Stimulated activated CD8-positive, alpha-beta memory T cell treated with anti-CD3 and anti-CD28 coated beads, Interleukin-4, amount 100 ng/mL, for 1 hour (primary cell): ENCODE results near the gene TRIO.

Source experiments
- DNase-seq, 2 donors: peaks; one replicate each; pipeline ENCODE4 v3.0.0-alpha.2; 2020; ENCODE audit warnings: low read depth in 2 of 2, low spot score in 1 of 2

TRIO gene

DNA sequence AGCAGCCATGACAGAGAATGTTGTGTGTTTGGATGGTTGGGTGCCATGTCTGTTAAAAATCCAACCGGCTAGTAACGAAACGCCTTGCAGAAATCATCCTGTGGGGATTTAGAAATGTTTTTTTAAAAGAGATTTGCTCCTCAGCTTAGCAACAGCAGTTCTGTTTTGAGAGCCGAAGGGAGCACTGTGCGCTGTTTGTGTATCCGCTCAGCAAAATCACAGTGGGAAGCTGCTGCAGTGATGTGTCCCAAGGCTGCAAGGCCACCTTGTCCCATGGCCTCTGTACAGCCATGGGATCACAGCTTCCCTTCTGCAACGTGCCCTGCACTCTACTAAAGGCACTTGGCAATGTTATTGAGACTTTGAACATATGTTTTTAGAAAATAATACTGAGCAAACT lies 40.9 kb downstream of the TRIO start:
- DNase-seq = no peak

DNA sequence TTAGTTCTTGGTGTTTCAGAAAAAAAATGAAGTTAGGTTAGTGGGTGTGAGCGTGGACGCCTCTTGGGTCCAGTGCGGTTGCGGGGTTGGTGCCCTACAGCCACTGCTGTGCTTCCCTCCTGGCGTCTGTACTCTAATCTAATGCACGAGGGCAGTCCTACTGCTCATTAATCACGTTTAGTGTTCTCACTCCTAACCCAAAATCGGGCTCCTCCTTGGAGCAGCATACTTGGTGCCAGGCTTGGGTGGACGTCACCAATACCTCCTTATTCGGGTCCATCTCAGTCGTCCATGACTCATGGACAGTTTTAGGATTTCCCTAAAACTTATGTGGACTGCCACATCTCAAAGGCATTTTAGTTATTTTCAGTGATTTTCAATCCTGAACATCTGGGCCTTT lies 41.6 kb downstream of the TRIO start:
- no peak for DNase-seq

DNA sequence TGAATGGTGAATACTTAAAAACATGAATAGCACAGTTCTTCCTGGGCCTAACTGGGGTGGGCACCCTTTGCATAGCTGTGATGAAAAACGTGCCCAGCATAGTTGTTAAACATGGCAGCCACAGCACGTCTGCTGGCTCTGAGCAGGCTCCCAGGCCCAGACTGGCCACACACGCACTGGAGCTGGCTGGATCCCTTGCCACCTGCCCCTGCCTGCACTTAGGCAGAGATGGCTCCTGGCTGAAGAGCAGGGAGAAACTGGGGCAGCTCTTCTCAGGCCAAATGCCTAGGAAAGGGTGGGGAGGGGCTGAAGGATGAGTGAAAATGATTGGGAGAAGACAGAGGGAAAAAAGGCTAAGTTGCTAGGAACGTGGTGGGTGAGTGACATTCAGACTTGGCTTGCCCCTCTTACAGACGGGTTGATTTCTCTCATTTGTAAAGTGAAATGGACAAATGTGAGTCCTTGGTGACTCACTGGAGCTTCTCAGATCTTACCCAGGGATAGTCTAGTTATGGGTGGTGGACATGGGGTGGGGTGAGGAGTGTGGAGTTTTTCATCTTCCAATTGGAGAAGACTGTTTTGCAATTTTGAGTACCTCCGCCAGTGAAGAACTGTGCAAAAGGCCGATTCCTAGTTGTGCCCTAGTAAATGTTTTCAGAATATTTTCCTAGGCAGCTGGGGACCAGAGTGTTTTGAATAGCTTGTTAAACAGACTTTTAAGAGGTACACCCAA lies 42.4 kb downstream of the TRIO start:
- DNase-seq = no peak

DNA sequence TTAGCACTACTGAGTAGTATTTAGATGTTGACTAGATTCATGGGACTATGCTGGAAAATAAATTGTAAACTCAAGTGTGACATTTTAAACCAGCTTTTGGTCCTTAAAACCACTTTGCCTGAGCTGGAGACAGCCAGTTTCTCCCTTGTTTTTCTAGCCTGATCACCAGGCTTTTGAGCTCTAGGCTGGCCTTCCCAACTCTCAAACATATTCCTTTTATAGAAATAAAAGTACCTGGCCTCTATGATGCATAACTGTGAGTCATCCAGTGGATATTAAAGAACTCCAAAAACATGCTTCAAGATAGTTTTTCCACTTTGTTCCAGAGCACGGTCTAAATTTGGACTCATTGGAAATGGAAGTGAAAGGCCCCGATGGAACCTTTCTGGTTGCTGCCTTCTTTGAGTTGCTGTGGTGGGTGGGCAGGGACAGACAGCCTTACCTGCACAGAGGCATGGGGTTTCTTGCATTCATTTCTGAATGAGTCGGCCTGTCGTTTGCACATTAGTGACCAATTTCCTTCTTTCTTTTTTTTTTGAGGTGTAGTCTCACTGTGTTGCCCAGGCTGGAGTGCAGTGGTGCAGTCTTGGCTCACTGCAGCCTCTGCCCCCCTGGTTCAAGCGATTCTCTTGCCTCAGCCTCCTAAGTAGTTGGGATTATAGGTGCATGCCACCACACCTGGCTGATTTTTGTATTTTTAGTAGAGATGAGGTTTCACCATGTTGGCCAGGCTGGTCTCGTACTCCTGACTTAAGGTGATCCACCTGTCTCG lies 43.1 kb downstream of the TRIO start:
- no peak for DNase-seq

DNA sequence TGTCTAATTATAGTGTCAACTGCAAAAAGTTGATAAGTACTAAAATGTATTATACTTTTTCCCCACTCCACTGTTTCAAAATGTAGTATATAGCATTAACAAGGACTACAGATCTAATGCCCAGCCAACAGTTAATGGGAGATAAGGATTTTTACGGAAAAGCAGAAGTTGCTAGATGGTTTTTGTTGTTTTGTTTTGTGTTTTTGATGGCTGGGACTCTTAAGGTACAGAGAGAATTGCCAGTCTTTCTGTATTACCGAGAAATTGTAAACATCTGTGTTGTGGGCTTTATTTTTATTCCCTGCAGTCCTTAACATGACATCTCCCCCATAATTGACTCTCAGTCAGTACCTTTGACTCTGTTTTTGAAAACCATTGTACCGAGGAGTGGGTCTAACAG lies 44.0 kb downstream of the TRIO start:
- DNase-seq = no peak

DNA sequence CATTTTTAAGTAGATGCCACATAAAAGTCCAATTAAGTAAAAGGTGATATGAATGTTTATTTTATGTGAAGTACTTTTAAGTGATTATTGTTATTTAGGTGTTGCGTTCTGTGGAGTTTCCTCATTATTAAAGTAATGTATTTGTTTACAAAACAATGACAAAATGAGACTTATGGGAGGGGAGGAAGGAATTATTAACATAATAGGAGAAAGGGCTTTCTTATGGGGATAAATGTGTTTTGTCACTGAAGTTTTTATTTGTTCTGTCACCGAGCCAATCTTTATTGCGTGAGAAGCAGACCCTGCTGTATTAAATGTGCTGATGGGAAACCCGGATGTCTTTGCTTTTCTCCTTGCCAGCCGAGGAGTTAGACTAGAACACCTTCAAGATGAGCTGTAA lies 44.5 kb downstream of the TRIO start:
- DNase-seq = no peak

DNA sequence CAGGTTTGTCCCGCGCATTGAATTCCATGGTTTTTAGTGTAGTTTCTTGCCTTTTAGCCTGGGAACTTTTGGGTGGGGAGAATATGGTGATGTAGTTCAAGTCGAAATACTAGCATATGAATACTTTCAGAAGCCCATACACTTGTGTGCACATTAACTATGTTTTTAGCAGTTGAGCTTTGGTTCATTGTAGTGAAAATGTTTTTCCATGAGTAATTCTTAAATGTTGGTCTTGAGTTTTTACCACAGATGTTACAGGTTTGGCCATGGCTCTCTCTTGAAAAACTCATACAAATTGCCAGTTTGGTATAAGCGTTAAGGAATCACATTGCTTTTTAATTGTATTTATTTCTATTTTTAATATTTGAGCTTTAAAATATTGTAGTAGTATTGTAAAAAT lies 45.6 kb downstream of the TRIO start:
- no peak for DNase-seq

DNA sequence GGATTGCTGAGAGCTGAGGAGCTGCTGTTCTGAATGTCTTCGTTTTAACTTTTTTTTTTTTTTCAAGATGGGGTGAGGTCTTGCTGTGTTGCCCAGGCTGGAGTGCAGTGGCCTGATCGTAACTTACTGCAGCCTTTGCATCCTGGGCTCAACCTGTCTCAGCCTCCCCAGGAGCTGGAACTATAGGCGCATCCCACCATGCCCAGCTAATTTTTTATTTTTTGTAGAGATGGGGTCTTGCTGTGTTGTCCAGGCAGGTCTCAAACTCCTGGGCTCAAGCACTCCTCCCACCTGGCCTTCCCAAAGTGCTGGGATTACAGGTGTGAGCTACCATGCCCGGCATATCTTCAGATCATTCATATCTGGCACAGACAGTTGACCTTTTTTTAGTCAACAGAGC lies 46.5 kb downstream of the TRIO start:
- DNase-seq = no peak

DNA sequence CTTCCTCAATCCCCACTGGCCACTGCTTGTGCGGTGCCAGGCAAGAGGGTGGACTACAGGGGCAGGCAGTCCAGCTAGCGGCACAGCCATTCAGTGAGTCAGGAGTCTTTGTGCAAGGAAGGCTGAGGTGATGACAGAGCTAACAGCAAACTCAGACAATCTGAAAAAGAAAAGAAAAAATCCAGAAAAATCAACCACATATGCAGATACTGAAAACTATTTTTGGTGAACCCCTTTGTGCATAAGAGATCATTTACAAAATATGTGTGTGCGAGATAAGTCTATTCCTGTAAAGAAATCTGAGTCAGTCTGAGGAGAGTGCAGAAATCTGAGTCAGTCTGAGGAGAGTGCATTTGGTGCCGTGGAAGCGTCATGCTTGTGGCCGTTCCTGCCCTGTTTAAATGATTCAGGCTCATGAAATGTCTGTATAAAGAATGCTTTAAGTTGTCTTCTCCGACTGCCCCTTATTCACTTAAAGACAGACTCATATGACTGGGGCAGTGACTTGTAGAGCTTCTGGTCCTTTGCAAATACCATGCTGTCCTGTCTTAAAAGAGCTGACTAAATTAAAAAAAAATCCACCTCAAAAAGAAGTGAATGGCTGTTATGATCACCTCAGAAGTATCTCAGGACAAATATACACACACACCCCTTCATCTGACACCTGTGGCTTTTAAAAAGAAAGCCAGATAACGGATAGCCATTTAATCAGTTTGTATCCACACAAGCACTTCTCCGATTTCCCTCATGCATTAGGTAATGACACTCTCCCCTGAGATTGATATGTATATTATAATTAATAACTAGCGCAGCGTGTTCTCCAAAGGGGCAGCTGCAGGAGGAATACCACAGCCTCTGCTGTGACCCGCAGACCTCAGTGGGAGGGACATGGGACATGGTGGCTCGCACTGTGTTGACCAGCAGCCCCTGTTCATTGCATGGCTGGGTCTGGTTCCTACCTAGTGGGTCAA lies 47.3 kb downstream of the TRIO start:
- DNase-seq = no peak

DNA sequence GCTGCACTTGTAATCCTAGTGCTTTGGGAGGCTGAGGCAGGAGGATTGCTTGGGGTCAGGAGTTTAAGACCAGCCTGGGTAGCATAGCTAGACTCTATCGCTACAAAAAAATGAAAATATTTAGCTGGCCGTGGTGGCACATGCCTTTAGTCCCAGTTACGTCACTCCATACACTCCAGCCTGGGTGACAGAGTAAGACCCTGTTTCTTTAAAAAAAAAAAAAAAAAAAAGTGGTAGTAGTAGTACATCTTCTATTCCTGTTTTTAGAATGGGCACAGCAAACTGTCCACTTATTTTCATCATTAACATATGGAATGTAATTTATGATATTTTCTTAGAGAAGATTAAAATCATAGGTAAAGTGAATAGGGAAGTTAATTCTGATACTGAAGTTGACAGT lies 48.2 kb downstream of the TRIO start:
- no peak for DNase-seq

DNA sequence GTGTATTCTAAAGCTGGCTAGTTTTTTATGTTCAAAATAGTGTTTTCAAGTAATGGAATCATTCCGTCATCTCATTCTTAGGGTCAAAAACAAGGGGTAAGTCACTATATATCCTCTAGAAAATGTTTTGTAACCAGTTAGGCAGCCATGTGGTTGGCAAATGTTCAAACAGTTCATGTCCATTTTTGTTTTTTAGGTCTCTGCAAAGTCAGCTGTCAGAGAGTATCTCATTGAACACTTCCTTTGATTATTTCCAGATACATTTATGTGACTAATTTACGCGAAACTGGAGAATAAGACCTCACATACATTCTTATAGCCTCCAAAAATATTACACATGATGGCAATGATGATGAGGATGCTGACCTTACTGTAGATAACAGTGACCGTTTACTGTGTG lies 50.4 kb downstream of the TRIO start:
- DNase-seq = no peak

DNA sequence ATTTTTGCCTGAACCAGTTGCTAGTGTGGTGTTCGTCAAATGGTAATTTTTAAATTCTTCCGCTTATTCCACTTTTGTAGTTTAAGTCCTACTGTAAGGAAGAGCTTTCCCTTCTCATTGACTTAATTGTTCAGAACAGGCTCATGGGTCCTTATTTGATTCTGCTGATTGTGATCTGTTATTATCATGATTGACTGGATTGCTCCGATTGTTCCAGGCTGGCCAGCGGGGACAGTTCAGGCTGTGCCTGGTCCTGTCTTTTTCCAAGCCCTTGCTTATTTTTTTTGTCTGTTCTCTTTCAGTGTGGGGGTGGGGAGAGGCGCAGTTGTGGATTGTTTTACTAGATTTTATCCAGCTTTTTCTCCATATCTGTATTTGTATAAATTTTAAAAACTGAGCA lies 52.4 kb downstream of the TRIO start:
- DNase-seq = no peak

DNA sequence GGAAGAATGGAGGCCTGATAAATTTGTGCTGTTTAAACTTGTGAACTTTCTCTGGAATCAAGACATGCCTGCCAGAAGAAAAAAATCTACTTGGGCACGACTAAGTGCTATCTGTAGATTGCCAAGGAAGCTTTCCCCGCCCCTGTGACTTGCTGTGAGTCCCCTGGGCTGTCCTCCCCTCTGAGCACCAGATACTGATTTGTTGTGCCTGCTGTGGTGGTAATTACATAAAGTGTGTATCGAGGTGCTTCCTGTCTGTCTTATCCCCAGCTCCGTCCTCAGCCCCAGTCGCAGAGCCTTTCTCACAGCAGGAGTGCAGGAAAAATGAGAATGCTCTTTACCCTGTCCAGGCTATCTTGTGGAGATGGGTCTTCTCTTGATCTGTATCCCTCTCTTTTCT lies 53.9 kb downstream of the TRIO start:
- no peak for DNase-seq

DNA sequence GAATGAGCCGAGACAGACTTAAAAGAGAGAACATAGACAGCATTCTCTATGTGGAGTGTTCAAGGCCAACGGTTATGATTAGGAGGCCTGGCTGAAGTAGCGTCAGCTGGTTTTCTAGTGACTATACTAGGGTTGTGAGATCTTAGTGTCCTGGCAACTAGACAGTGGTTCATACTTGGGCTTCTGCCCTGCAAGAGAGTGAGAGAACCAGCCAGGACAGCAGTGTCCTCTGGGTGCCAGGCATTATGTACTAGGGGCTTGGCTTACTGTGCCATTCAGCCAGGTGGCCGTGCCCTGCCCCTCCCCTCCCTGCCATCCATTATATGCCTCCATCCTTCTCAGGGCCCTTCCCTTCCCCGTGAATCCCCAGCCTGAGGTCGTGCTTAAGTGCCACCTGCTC lies 56.8 kb downstream of the TRIO start:
- no peak for DNase-seq

DNA sequence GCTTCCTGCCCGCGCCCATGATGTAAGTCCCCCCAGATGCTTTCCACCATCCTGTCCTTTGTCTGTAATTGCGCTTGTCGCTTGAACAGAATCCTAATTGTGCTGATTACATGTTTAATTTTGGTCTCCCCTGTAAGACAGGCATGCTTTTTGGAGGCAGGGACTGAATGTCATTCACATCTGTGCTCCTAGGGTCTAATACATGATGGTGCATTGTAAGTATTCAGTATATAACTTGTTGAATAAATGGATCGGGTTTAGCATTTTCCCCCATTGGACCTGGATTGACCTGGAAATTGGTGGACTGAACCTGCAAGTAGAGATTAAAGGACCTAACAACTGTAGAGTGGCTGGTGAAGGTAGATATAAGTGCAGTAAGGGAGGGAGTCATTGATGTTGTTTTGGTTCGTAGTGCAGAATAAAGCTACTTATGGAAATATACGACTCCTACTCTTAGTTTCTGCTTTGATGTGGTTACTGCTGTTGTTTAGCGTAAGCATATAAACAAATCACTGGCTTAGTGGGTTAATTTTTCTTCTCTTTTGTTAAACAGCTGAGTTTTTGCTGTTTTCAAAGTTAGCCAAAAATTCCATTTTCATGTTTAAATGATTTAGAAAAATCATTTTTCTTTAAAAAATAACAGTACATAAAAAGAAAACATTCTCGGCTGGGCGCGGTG lies 57.3 kb downstream of the TRIO start:
- no peak for DNase-seq

DNA sequence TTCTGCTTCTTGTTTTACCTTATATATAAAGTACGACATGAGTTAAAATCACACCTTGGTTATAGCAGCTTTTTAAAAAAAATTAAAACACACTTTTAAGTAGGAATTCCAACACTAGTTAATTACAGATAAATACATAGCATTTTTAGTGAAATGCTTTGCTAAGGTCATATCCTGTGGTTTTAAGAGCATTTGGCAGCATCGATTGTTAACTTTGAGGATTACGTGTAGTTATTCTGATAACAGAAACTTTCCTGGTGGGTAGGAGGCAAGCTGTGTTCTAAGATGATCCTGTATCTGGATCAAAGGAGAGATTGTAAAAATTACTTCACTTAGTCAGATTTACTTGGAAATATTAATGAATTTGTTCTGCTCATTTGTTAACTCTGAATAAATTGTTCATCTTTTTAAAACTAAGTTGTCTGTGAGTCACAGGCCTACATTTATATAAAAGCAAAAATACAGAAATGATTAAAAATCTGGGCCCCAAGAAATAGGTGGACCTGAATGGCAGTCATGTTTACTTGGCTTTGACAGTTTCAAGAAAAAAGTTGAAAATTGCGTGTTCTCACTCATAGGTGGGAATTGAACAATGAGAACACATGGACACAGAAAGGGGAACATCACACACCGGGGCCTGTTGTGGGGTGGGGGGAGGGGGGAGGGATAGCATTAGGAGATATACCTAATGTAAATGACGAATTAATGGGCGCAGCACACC lies 58.3 kb downstream of the TRIO start:
- no peak for DNase-seq

DNA sequence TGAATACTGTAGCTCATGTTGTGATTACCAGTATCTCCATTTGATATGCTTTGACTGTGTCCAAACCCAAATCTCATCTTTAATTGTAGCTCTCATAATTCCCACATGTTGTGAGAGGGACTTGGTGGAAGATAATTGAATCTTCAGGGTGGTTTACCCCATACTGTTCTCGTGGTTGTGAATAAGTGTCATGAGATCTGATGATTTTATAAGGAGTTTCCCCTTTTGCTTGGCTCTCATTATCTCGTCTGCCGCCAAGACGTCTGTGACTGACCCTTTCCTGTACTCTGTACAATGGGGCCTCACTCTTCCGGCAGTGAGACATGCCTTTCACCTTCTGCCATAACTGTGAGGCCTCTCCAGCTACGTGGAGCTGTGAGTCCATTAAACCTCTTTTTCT lies 59.3 kb downstream of the TRIO start:
- no peak for DNase-seq

DNA sequence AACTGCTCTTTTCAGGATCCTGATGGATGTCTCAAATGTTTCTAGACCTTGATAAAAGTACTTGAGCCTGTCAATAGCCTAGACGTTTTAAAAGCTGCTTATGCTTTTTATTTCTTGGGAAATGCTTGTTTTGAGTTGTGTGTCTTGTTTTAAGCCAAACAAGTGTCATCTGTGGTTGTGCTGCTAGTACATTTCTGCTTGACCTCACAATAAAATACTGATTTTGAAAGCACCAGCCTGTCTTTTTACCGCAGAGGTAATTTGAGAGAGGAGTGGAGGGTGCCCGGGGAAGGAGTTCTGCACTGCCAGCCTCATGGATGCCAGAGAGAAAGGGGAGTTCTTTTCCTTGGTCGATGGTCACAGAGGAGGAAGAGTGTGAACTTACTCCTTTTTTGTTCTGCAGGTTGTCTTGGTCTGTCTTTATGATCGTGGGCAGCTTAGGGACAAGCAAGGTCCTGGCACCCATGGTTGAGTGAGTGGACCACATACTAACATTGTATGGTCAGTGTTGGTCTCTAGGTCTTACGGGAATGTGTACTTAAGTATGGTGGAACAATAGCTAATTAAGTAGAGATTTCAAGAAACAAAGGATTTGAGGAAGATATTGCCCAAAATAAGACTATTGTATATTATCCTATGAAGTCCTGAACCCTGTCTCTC lies 61.0 kb downstream of the TRIO start:
- DNase-seq = no peak

DNA sequence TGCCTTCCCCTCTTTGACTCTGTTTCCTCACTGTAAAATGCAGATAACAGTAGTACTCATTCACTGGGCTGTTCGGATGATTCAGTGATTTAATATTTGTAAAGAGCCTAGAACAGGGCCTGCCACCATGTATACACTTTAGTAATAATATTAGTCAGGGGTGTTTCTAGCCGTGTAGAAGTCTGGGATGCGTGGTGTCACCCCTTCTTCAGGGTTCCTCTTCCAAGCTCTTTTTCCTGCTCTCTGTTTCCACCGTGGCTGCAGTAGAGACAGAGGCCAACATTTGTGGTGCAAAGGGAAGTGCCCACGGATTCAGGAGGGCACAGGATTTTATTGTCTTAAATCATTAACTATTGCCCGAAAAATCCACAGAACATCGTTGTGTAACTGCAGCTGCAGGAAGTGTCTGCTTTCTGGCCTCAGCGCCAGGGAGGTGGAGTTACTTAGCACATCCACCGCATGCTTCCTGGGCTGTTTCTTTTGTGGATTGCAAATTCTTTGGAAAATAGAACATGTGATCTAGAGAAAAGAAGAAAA lies 61.7 kb downstream of the TRIO start:
- no peak for DNase-seq
